Smooth muscle cell of the brain vasculature (primary cell): ENCODE measurements around the gene ZFC3H1.
A peak's percentile ranks its signal among the peaks of the same experiment; 100 is the strongest.
"Not testable (repeated sequence)": the region's sequence is repeated elsewhere in the genome, so short reads cannot be mapped to it uniquely, and the experiment has no call there.

ENCODE experiments used
- DNase-seq: peaks from one replicate; pipeline ENCODE4 v3.0.0-alpha.2; 2012; ENCODE audit warnings: low read depth, low spot score

Gene ZFC3H1, protein sequence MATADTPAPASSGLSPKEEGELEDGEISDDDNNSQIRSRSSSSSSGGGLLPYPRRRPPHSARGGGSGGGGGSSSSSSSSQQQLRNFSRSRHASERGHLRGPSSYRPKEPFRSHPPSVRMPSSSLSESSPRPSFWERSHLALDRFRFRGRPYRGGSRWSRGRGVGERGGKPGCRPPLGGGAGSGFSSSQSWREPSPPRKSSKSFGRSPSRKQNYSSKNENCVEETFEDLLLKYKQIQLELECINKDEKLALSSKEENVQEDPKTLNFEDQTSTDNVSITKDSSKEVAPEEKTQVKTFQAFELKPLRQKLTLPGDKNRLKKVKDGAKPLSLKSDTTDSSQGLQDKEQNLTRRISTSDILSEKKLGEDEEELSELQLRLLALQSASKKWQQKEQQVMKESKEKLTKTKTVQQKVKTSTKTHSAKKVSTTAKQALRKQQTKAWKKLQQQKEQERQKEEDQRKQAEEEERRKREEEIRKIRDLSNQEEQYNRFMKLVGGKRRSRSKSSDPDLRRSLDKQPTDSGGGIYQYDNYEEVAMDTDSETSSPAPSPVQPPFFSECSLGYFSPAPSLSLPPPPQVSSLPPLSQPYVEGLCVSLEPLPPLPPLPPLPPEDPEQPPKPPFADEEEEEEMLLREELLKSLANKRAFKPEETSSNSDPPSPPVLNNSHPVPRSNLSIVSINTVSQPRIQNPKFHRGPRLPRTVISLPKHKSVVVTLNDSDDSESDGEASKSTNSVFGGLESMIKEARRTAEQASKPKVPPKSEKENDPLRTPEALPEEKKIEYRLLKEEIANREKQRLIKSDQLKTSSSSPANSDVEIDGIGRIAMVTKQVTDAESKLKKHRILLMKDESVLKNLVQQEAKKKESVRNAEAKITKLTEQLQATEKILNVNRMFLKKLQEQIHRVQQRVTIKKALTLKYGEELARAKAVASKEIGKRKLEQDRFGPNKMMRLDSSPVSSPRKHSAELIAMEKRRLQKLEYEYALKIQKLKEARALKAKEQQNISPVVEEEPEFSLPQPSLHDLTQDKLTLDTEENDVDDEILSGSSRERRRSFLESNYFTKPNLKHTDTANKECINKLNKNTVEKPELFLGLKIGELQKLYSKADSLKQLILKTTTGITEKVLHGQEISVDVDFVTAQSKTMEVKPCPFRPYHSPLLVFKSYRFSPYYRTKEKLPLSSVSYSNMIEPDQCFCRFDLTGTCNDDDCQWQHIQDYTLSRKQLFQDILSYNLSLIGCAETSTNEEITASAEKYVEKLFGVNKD (N-terminal part only)

DNA sequence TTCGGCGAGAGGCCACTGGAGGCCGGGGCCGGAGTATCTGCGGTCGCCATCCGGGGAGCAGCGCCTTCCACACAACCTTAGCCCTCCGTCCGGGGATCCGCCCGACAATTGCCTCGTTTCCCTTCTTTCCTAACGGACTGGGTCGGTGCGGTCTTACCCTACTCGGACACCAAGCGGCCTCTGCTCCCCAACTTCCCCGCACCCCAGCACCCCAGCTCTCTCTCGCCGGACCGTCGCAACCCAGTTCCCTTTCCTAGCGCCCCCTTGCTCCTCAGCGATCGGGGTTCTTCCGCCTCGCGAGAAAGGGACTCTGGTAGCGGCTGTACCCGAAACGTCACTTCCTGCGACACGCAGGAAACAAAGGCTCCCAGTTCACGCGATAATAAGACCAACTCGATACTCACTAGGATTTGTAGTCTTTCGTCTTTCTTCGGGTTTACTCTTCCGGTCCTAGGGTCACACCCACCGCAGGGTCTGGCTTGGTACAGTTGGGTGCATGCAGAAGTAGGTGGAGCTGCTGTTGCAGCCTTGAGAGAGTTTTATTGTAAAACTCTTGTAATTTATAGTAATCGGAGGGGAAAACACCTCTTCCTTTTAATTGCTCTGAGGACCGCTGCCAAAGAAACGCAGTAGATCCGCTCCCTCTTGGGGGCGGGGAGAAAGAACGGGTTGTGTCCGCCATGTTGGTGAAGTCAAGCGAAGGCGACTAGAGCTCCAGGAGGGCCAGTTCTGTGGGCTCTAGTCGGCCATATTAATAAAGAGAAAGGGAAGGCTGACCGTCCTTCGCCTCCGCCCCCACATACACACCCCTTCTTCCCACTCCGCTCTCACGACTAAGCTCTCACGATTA, at the start of gene ZFC3H1, which contains the start of gene THAP2:
Gene ZFC3H1 (minus strand): TSS at position 288 of the 850 bp plus-strand sequence. CDS start 238 bp downstream, at position 50.
Gene THAP2 (plus strand): TSS at position 741 of the 850 bp plus-strand sequence. CDS start 209 bp downstream, outside the sequence.
- DNase-seq: peak; percentile 96

DNA sequence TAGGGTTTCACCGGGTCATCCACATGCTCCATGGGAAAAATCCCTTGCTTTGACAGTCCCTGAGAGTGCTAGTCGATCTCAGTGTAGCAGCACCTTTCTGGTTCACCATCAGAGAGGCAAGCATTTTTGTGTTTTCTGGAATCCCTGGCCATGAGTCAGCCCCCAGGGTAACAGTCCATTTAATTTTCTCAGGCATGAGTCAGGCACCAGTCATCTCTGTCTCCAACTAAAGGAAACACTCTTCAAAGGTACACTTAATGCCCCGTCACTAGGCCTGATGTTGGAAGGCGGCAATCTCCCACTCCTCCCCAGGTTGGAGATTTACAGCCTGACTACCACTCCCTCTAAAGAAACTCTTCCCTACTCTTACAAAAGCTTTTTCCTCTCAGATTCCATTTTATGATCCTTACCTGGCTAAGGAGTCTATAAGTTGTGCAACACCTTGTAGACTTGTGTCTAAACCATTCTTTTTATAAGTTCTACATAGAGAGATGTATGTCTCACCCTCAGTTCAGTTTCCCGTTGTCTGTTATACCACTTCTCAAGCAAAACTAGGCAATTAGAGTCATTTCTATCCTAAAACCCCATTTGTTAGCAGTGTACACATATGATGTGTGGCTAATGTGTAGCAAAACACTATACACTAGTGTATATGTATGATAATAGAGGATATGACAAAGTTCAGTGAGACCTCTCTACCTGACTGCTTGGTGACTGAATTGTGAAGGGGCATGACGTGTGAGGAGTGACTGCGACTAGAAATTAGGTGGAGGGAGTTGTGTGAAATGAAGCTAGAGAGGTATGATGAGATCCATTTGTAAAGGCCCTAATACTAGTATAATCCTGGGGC, 46.9 kb upstream of the ZFC3H1 start:
- peak; percentile 20 for DNase-seq

DNA sequence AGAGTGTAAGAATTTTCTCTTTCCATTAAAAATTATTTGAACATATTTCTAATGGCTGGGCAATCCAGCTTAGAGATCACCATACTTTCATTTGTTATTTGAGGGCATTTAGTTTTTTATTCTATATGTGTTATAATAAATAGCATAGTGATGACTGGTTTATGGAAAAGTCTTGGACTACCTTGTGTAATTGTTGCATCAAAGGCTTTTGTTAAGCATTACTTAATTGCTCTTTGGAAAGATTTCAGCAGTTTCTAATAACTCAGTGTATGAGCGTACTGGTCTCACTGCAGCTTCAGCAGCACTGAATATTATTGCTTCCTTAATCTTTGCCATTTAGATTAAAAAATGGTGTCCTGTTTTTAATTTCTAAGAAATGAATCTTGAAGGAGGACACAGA, 45.0 kb upstream of the ZFC3H1 start:
- DNase-seq: no peak

DNA sequence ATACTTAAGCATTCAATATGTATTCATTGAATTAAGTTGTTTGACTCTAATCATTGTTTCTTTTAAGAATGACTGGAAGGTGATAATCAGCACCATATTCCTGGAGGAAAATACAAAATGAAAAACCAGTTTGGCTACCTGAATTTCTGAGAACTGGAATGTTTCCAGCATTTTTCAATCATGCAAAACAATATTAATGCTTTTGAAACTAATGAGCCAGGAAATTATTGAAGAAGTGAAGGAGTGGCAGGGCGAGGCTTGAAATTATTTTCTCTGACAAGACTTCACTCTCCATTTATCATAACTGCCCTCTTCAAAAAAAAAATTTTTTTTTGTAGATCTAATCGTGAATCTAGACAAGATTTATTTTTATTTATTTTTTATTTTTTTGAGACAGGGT, 41.3 kb upstream of the ZFC3H1 start:
- DNase-seq: no peak

DNA sequence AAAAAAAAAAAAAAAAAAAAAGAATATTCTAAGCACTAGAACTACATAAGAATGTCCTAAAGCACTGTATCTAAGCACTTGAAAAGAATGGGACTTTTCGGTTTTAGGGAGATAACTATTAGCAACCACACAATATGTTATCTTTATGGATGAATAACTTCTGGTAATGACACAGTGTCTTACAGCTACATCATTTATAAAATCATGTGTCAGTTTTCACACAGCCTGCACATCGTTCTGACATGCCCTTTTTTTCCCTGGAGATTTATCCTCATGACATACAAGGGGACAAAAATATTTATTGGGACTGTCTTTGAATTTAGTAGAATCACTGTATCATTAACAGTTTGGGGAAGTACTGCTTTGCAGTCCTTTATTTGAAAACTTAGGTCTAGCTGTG, 39.6 kb upstream of the ZFC3H1 start:
- DNase-seq: no peak

DNA sequence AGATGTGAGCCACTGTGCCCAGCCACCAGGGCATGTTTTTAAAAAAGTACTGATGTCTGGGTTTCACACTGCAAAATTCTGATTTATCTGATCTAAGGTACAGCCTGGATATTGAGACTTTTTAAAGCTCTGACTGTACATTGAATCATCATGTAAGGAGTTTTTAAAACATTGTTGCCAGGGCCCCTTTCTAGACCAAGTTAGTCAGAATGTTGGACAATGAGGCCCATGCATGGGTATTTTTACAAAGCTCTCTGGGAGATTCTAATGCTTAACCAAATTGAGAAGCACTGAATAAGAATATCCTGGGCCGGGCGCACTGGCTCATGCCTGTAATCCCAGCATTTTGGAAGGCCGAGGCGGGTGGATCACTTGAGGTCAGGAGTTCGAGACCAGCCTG, 38.9 kb upstream of the ZFC3H1 start:
- no peak for DNase-seq

DNA sequence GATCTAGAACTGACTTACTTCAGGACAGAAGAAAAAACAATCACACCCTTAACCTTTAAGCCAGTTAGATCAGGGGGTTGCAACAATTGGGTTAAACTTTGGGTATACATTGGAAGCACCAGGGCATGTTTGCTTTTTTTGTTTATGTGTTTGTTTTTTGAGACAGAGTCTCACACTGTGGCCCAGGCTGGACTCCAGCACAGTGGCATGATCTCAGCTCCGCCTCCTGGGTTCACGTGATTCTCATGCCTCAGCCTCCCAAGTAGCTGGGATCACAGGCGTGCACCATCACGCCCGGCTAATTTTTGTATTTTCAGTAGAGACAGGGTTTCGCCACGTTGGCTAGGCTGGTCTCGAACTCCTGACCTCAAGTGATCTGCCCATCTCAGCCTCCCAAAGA, 38.5 kb upstream of the ZFC3H1 start:
- not testable (repeated sequence) for DNase-seq

DNA sequence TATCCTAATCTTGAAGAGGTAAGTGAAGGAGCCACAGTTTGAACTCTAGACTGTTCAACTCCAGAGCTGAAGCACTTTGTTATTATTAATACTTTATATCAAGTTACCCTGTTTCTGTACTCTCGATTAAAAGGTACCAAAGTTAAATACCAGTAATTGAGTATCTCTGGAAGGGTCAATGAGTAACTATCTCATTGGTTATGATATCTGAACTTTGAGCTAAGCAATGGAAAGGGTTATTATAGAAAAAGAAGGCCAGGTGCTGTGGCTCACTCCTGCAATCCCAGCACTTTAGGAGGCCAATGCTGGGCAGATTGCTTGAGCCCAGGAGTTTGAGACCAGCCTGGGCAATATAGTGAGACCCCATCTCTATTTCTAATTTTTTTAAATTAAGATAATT, 32.1 kb upstream of the ZFC3H1 start:
- DNase-seq: no peak

DNA sequence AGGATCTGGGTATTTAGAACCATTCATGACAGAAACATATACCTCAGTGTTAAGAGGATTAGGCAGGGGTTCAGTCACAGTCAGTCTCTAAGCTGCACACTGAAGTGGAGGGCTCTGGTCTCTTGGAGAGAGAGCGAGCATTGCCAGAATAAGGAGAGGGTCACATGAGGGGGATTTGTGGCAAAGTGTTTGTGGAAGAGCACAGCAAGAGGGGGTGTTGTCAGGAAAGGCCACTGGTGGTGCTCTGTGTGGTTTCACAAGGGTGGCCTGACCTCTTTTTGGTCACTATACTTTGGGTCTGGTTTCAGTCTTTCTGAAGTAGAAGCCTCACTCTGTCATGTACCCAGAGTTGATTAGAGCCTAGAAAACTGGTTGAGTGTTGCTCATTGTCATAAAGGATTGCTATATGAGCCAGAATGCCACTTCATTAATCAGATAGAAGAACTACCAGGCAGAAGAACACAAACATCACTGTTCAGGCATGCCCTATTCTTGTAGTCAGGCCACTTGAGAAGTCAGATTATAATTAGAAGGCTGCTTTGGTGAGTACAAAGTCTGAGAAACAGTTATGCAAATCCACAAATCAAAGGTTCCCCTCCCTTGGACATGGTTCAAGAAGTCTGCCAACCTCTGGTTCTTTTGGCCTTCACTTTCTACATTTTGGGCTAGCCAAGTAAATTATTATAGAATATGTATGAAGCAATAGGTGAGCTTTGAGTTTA, 30.6 kb upstream of the ZFC3H1 start:
- no peak for DNase-seq

DNA sequence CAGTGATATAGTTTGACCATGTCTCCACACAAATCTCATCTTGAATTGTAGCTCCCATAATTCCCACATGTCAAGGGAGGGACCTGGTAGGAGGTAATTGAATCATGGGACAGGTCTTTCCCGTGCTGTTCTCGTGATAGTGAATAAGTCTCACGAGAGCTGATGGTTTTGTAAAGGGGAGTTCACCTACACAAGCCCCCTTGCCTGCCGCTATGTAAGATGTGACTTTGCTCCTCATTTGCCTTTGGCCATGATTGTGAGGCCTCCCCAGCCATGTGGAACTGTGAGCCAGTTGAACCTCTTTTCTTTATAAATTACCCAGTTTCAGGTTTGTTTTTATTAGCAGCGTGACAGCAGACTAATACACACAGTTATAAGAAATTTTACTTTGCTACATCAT, 30.0 kb upstream of the ZFC3H1 start:
- DNase-seq: not testable (repeated sequence)

DNA sequence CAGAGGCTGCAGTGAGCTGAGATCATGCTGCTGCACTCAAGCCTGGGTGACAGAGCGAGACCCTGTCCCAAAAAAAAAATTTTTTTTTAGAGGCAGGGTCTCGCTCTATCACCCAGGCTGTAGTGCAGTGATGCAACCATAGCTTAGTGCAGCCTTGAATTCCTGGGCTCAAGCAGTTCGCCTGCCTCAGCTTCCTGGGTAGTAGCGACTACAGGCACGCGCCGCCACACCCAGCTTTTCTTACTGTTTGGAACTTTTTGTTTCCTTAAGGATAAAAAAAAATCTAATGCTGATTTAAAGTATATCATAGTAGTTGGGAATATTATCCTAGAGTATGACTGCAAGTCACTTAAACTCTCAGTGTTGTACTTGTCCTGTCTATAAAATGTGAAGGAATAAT, 29.5 kb upstream of the ZFC3H1 start:
- no peak for DNase-seq

DNA sequence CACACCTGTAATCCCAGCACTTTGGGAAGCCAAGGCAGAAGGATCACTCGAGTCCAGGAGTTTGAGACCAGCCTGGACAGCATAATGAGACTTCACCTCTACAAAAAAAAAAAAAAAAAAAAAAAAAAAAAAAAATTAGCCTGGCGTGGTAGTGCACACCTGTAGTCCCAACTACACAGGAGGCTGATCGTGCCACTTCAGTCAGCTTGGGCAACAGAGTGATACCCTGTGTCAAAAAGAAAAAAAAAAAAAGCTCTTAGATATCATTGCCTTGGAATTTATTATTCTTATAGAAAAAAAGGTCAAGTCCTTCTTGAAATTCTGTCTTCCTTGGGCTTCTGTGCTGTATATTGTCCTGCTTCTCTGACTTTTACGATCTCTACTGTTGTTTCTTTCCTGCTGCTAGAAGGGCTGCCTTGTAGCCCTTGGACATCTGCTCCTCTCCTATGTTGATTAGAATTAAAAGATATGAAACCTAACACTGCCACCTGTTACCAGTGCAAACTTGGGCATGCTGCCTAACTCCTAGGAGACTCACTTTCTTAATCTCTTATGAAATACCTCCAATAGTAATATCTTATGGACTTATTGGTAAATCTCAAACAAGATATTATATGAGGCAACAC, 28.0 kb upstream of the ZFC3H1 start:
- DNase-seq: no peak

DNA sequence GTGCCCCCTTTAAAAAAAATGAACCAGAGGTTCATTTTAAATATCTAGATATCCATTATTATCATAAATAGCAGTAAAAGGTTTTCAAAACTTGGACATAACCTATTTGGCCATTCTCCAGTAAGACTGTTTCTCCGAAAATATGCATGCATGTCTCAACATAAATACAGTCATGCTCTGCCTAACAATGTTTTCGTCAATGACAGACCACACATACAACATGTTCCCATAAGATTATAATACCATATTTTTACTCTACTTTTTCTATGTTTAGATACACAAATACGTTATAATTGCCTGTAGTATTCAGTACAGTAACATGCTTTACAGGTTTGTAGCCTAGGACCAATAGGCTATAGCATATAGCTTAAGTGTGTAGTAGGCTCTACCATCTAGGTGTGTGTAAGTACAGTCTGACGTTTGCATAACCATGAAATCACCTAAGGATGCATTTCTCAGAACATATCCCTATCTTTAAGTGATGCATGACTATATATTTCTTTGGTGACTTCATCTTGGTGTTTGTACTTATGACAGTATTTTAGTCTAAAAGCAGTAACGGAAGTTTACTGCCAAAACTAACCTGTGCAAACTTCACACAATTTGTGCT, 25.4 kb upstream of the ZFC3H1 start:
- DNase-seq: no peak

DNA sequence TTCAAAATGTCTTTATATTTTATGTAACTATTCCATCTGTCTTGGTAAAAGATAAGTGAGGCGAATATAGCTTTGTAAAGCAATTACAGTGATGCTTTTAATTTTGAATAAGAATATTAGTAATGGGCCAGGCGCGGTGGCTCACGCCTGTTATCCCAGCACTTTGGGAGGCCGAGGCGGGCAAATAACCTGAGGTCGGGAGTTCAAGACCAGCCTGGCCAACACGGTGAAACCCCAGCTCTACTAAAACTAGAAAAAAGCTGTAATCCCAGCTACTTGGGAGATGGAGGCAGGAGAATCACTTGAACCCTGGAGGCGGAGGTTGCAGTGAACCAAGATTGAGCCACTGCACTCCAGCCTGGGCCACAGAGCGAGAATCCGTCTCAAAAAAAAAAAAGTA, 23.5 kb upstream of the ZFC3H1 start:
- not testable (repeated sequence) for DNase-seq

DNA sequence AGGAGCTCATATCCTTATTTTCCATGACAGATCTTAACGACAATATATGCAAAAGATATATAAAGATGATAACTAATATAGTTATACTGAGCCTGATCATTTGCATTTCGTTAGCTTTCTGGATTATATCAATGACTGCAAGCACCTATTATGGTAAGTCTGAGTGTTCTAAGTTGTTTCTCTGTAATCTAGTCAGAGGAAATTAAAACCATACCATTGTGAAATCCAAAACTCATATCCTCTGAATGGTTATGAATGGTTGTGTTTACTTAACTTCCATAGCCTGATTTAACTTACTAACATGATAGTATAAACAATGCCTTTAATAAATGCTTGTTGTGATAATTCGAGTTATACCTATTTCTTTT, 23.0 kb upstream of the ZFC3H1 start:
- DNase-seq: no peak

DNA sequence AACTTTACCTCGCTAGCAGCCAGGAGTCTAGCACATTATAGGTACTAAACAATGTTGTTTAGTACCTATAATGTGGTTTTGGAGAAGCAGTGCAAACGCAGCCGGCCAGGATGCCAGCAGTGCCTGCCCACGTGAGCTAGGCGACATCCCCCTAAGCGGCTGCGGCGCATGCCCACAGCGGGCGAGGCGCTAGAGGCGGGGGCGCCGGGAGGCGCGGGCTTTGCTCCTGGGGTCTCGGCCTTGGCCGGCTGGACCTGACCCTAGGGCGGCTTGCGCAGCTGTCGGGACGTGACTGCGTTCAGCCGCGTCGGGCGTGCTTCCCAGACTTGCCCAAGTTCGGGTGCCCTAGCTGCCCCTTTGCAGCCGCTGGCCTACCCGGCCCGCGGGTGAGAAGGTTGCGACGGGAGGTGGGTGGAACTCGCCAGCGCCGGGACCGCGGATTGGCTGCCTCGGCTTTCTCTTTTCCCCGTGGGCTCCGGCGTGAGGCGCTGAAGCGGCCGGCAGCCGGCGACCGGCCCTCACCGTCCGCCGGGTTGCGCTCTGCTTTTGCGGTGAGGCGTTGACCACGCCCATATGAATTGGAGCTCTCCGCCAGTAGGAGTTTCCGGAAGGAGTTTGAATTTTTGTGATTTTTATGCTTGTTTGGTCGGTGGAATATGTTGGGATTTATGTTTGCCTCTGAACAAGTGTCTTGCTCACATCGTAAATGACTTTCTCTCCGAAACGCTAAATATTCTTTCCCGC, 22.4 kb upstream of the ZFC3H1 start, which contains the start of gene TMEM19:
Gene TMEM19 (plus strand): TSS at position 169 of the 744 bp plus-strand sequence. CDS start 599 bp downstream, outside the sequence.
- peak; percentile 71 for DNase-seq

DNA sequence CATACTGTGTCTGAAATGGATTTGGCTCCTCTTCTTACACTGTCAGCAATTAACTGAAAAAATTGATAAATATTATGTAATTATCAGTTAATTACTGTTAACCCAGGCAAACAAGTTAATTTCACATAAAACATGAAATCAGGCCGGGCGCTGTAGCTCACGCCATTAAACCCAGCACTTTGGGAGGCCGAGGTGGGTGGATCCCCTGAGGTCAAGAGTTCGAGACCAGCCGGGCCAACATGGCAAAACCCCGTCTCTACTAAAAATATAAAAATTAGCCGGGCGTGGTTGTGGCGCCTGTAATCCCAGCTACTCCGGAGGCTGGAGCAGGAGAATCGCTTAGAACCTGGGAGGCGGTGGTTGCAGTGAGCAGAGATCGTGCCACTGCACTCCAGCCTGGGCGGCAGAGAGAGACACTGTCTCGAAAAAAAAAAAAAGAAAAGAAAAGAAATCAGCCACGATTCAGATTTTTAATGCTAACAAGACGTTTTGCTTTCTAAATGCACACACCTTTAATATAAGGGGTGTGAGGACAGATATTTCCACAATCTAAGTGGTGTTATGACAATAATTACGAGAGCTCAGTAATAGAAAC, 21.8 kb upstream of the ZFC3H1 start:
- no peak for DNase-seq
